MM.1S (cell line): Measurements from ENCODE around the gene ACVR1.

Experiments
- DNase-seq: peaks from one replicate; pipeline ENCODE4 v3.0.0-alpha.2; 2015
- H2AFZ ChIP-seq: fragments of 300-600 bp; sonication (generic); 2 replicates; pipeline ENCODE4 v1.6.0; 2016; ENCODE audit warnings: antibody characterized with exemption, low read length
- H3F3A ChIP-seq: fragments of 300-600 bp; sonication (generic); 2 replicates; pipeline ENCODE4 v1.6.1; 2016; ENCODE audit warnings: mild to moderate bottlenecking, antibody characterized with exemption, low read length, moderate library complexity, mixed read lengths; ENCODE audit not compliant: insufficient read depth
- H3K27ac ChIP-seq: fragments of 300-600 bp; sonication (generic); 2 replicates; pipeline ENCODE4 v1.5.1; 2016; ENCODE audit warnings: mild to moderate bottlenecking, low read length
- H3K27me3 ChIP-seq: fragments of 300-600 bp; sonication (generic); replicated peaks from 2 replicates; pipeline ENCODE4 v1.6.0; 2016; ENCODE audit warnings: low read length; ENCODE audit not compliant: insufficient read depth
- H3K36me3 ChIP-seq: fragments of 300-600 bp; sonication (generic); replicated peaks from 2 replicates; pipeline ENCODE4 v1.6.1; 2016; ENCODE audit warnings: mild to moderate bottlenecking, low read length, mixed read lengths; ENCODE audit not compliant: insufficient read depth
- H3K4me1 ChIP-seq: fragments of 300-600 bp; sonication (generic); 2 replicates; pipeline ENCODE4 v1.6.1; 2016; ENCODE audit warnings: low read length, mixed read lengths
- H3K4me2 ChIP-seq: fragments of 300-600 bp; sonication (generic); 2 replicates; pipeline ENCODE4 v1.6.0; 2016; ENCODE audit warnings: low read depth, low read length
- H3K4me3 ChIP-seq: fragments of 300-600 bp; sonication (generic); 2 replicates; pipeline ENCODE4 v1.5.1; 2016; ENCODE audit warnings: low read length, mixed read lengths
- H3K79me2 ChIP-seq: fragments of 300-600 bp; sonication (generic); 2 replicates; pipeline ENCODE4 v1.6.1; 2016; ENCODE audit warnings: mixed run types, low read length, mixed read lengths
- H3K9ac ChIP-seq: fragments of 300-600 bp; sonication (generic); 2 replicates; pipeline ENCODE4 v1.6.1; 2016; ENCODE audit warnings: low read length, mixed read lengths
- H3K9me2 ChIP-seq: fragments of 300-600 bp; sonication (generic); replicated peaks from 2 replicates; pipeline ENCODE4 v1.6.1; 2016; ENCODE audit warnings: mild to moderate bottlenecking, low read length, mixed read lengths; ENCODE audit not compliant: insufficient read depth
- H3K9me3 ChIP-seq: fragments of 300-600 bp; sonication (generic); replicated peaks from 2 replicates; pipeline ENCODE4 v1.6.1; 2016; ENCODE audit warnings: mild to moderate bottlenecking, low read length, mixed read lengths; ENCODE audit not compliant: insufficient read depth
- H4K20me1 ChIP-seq: fragments of 300-600 bp; sonication (generic); 2 replicates; pipeline ENCODE4 v1.6.1; 2016; ENCODE audit warnings: mild to moderate bottlenecking, low read length, moderate library complexity, mixed read lengths; ENCODE audit not compliant: insufficient read depth
- EZH2 ChIP-seq: fragments of 300-600 bp; sonication (generic); optimal IDR thresholded peaks from 2 replicates; pipeline ENCODE3; 2017; ENCODE audit warnings: low read depth, mild to moderate bottlenecking, antibody characterized with exemption, low read length, mixed read lengths
- EZH2phosphoT487 ChIP-seq: fragments of 300-600 bp; sonication (generic); IDR thresholded peaks from 2 replicates; pipeline ENCODE4 v1.6.1; 2018; ENCODE audit warnings: antibody characterized with exemption, low read length
- TF ChIP-seq, protein P1 (sequence below): fragments of 300-600 bp; sonication (generic); IDR thresholded peaks from 2 replicates; pipeline ENCODE4 v1.5.1; 2016; ENCODE audit warnings: antibody characterized with exemption, low read length, mixed read lengths

ACVR1 gene

DNA sequence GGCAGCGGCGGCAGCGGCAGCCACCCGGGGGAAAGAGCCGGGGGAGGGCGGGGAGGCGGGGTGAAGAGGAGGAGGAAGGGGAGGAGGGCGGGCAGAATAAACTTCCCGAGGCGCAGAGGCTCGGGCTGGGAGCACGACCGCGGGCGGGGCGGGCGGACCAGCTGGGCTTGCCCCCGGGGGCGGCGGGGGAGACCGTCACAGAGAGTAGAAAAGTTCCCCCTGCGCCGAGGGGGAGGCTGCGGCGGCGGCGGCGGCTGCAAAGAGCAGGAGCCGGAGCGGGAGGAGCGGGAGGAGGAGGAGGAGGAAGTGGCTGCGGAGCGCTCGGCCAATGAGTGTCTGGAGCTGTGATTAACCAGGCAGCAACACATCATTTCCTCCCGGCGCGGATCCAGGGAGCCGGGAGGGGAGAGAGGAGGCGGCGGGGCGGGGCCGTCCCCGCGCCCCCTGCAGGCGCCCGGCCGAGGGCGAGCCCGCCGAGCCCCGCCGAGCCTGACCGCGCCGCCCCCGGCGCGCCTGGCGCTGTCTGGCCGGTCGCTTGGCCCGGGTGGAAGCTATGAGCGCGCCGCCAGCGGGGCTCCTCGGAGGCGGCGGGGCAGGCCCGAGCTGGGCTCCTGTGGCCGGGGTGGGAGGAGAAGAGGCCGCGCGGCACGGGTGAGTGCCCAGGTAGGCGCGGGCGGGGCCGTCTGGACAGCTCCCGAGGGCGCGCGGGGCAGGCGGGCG lies at the start of gene ACVR1:
ACVR1 (minus strand) TSS at position 265 of the 720 bp plus-strand sequence. CDS start 76,837 bp downstream, outside the sequence.
- H3K27me3 ChIP-seq, result no peaks in the 10 kb centered on the region
- no peaks in the 10 kb centered on the region for H3K36me3 ChIP-seq
- H2AFZ ChIP-seq, result peak within 1 kb of the TSS; percentile 94
- H3K79me2 ChIP-seq, result peaks cover 13% of the 10 kb centered on the region
- peak within 1 kb of the TSS; percentile 94 for H3K4me2 ChIP-seq
- H3K9me3 ChIP-seq, result no peaks in the 10 kb centered on the region
- peak within 1 kb of the TSS; percentile 72; the same call in 1 of the 2 replicates for H3K27ac ChIP-seq
- H3K9ac ChIP-seq, result peak within 1 kb of the TSS; percentile 69
- H4K20me1 ChIP-seq, result no peaks in the 10 kb centered on the region
- TF ChIP-seq, protein P1, sequence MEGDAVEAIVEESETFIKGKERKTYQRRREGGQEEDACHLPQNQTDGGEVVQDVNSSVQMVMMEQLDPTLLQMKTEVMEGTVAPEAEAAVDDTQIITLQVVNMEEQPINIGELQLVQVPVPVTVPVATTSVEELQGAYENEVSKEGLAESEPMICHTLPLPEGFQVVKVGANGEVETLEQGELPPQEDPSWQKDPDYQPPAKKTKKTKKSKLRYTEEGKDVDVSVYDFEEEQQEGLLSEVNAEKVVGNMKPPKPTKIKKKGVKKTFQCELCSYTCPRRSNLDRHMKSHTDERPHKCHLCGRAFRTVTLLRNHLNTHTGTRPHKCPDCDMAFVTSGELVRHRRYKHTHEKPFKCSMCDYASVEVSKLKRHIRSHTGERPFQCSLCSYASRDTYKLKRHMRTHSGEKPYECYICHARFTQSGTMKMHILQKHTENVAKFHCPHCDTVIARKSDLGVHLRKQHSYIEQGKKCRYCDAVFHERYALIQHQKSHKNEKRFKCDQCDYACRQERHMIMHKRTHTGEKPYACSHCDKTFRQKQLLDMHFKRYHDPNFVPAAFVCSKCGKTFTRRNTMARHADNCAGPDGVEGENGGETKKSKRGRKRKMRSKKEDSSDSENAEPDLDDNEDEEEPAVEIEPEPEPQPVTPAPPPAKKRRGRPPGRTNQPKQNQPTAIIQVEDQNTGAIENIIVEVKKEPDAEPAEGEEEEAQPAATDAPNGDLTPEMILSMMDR, result no peak
- TF ChIP-seq EZH2phosphoT487 (no peak), EZH2 (no peak)
- peaks cover 12% of the 10 kb centered on the region for H3F3A ChIP-seq
- peak within 1 kb of the TSS; percentile 88 for H3K4me3 ChIP-seq
- no peaks in the 10 kb centered on the region for H3K9me2 ChIP-seq
- peak; percentile 91 for DNase-seq
- H3K4me1 ChIP-seq, result 0 out of 2 replicates have a peak, but pooled peaks cover 4% of the 10 kb centered on the region

DNA sequence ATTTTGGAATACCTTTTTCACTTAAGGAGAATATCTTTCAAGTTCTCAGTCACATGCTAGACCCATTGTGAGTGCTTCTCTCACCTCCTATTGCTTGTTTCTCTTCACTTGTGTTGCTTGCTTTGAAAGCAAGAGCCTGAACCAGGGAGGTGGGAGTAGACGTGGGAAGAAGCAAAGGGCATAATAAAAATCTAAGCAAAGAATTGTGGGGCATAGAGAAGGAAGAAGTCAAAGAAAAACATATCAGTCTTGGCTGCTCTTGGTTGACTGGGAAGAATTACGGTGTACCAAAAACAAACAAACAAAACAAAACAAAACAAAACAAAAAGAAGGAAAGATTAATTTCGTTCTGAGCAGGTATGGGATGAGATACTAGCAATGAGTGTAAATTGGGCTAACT lies 48.9 kb upstream of the ACVR1 start:
- no peaks in the 10 kb centered on the region for H3K79me2 ChIP-seq
- H3K27ac ChIP-seq, result no peak overlapping the region
- no peak overlapping the region for H3K4me2 ChIP-seq
- TF ChIP-seq EZH2phosphoT487 (no peak), EZH2 (no peak)
- TF ChIP-seq, protein P1, result no peak
- H3K9ac ChIP-seq, result no peak overlapping the region
- no peak overlapping the region for H2AFZ ChIP-seq
- H4K20me1 ChIP-seq, result no peaks in the 10 kb centered on the region
- H3K4me1 ChIP-seq, result no peaks in the 10 kb centered on the region
- H3K9me3 ChIP-seq, result no peaks in the 10 kb centered on the region
- no peaks in the 10 kb centered on the region for H3K27me3 ChIP-seq
- H3K36me3 ChIP-seq, result no peaks in the 10 kb centered on the region
- no peaks in the 10 kb centered on the region for H3F3A ChIP-seq
- no peak for DNase-seq
- H3K9me2 ChIP-seq, result no peaks in the 10 kb centered on the region
- H3K4me3 ChIP-seq, result no peak overlapping the region

DNA sequence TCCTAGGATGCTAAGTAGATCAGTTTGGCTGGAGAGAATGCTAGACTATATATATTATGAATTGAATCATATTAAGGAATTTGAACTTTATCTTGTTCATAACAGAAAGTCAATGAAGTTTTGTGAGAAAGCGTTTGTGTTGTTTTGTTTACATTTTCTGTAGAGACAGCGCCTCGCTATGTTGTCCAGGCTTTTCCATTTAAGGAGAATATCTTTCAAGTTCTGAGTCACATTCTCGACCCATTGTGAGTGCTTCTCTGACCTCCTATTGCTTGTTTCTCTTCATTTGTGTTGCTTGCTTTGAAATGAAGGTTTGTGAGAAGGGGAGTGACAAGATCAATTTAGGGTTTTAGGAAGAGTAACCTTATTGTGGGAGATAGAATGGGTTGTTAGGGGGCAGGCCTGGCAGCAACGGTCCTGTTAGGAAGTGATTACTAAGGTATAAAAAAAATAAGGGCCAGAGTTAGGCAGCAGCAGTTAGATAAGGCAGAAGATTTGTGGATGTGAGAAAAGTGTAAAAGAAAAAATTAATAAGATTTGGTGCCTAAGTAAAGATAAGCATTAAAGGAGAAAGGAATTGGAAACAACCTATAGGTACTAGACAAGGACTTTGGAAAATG lies 47.6 kb upstream of the ACVR1 start:
- no peaks in the 10 kb centered on the region for H3K9me3 ChIP-seq
- no peak overlapping the region for H3K27ac ChIP-seq
- H3K27me3 ChIP-seq, result no peaks in the 10 kb centered on the region
- no peaks in the 10 kb centered on the region for H3F3A ChIP-seq
- H3K4me3 ChIP-seq, result no peak overlapping the region
- H3K9ac ChIP-seq, result no peak overlapping the region
- TF ChIP-seq EZH2phosphoT487 (no peak), EZH2 (no peak)
- TF ChIP-seq, protein P1, result no peak
- DNase-seq, result no peak
- H2AFZ ChIP-seq, result no peak overlapping the region
- no peak overlapping the region for H3K4me2 ChIP-seq
- no peaks in the 10 kb centered on the region for H4K20me1 ChIP-seq
- H3K36me3 ChIP-seq, result no peaks in the 10 kb centered on the region
- no peaks in the 10 kb centered on the region for H3K9me2 ChIP-seq
- H3K79me2 ChIP-seq, result no peaks in the 10 kb centered on the region
- H3K4me1 ChIP-seq, result no peaks in the 10 kb centered on the region
